Transverse colon (tissue), 4 donors: ENCODE data around the gene IZUMO2.

Source experiments
- CTCF ChIP-seq, 5 experiments: fragments of 200-600 bp in 3 of 5; fragments of 450-650 bp in 2 of 5; sonication (generic) in 3 of 5; IDR thresholded peaks; 1 replicate in 2 of 5; 2 replicates in 3 of 5; pipeline ENCODE4 v1.5.1; 2016 to 2017; ENCODE audit warnings: antibody characterized with exemption in 5 of 5, inconsistent platforms in 3 of 5, mild to moderate bottlenecking in 2 of 5, moderate library complexity in 1 of 5
- POLR2A ChIP-seq: fragments of 450-650 bp; IDR thresholded peaks from one replicate; pipeline ENCODE4 v1.6.1; 2016; ENCODE audit warnings: antibody characterized with exemption, mild to moderate bottlenecking, moderate library complexity
- POLR2AphosphoS5 ChIP-seq, 3 donors: sonication (generic); formaldehyde crosslinking; IDR thresholded peaks; one replicate each; pipeline ENCODE4 v1.6.1; 2016; ENCODE audit warnings: antibody characterized with exemption in 3 of 3

- no peak for TF ChIP-seq CTCF (IDR thresholded peaks at IDR 0.05)
- no peak for TF ChIP-seq POLR2AphosphoS5 (IDR thresholded peaks at IDR 0.05)
- TF ChIP-seq POLR2A = no peak
These were observed 11.2 kb upstream of the IZUMO2 start for GRCh38 chr19:50174100-50174793.
